GM12891 (cell line): Measurements from ENCODE around the gene RASGRF1.

Experiments
- POLR2A ChIP-seq: IDR thresholded peaks from 2 replicates; pipeline ENCODE4 v1.6.1; 2011; ENCODE audit warnings: low read depth, low read length, control low read depth
- POLR2AphosphoS5 ChIP-seq: IDR thresholded peaks from 2 replicates; pipeline ENCODE4 v1.6.1; 2011; ENCODE audit warnings: low read depth, low read length, control low read depth
- POU2F2 ChIP-seq: IDR thresholded peaks from 2 replicates; pipeline ENCODE4 v1.6.1; 2011; ENCODE audit warnings: low read depth, mild to moderate bottlenecking, control low read depth, low read length, moderate library complexity
- SPI1 ChIP-seq: IDR thresholded peaks from 2 replicates; pipeline ENCODE4 v1.6.1; 2011; ENCODE audit warnings: low read depth, low read length, control low read depth
- TAF1 ChIP-seq: IDR thresholded peaks from 2 replicates; pipeline ENCODE4 v1.6.1; 2011; ENCODE audit warnings: low read depth, low read length, control low read depth

GRCh38 chr15:79068790-79069189 lies 21.8 kb downstream of the RASGRF1 start:
- TF ChIP-seq POLR2A: no peak
- no peak for TF ChIP-seq POLR2AphosphoS5
- TF ChIP-seq POU2F2: no peak
- TF ChIP-seq TAF1: no peak
- TF ChIP-seq SPI1: no peak
